BJ (cell line): ENCODE results near the gene SCN1B. TPM values are rescaled to one million over a fixed set of nuclear protein-coding genes. Genes with fewer than 3 reads are reported as not detected.
"Not testable (repeated sequence)": the region's sequence is repeated elsewhere in the genome, so short reads cannot be mapped to it uniquely, and the experiment has no call there.

Experiments used
- CTCF ChIA-PET: fragments of 350-600 bp; formaldehyde crosslinking; extraction: SDS; loops from one replicate; lab custom pipeline; 2021; ENCODE audit warnings: antibody characterized with exemption, inconsistent platforms; lab: Yijun Ruan, JAX
- POLR2A ChIA-PET: fragments of 300-600 bp; sonication (Branson Sonifier 250); formaldehyde crosslinking; extraction: SDS; loops from one replicate; lab custom pipeline; 2021; ENCODE audit warnings: antibody characterized with exemption; lab: Charles Lee
- DNase-seq: peaks from one replicate; pipeline ENCODE4 v3.0.0-alpha.2; 2011; ENCODE audit warnings: low read depth
- H3K27me3 ChIP-seq: 2 replicates; pipeline ENCODE4 v1.6.0; 2011; ENCODE audit warnings: low read length; ENCODE audit not compliant: control insufficient read depth, insufficient read depth
- H3K36me3 ChIP-seq: 2 replicates; pipeline ENCODE4 v1.5.1; 2011; ENCODE audit warnings: low read length; ENCODE audit not compliant: control insufficient read depth, insufficient read depth
- H3K4me3 ChIP-seq: 2 replicates; pipeline ENCODE4 v1.5.1; 2011; ENCODE audit warnings: low read depth, mild to moderate bottlenecking, control low read depth, low read length
- CTCF ChIP-seq: IDR thresholded peaks from 2 replicates; pipeline ENCODE4 v1.5.1; 2011; ENCODE audit warnings: low read depth, mild to moderate bottlenecking, control low read depth, inconsistent platforms, low read length, moderate library complexity; ENCODE audit not compliant: insufficient read depth
- polyA plus RNA-seq: library from polyadenylated mRNA; depleted of rRNA; stranded (reverse); fragments of >200 nt; gene quantifications from 2 replicates; pipeline ENCODE4 v1.2.3, GENCODE V29; 2011

SCN1B gene
- polyA plus RNA-seq, 1 experiment: 9.5 TPM

- DNase-seq: no peak
- ChIA-PET CTCF (interaction anchor here (5.6 kb wide), 1 partner anchor 18 kb away, joined by 24 read pairs; no protein-coding TSS in a partner anchor), POLR2A (no interaction called here)
- H3K4me3 ChIP-seq: no peak overlapping the region
- no peak for TF ChIP-seq CTCF
- H3K27me3 ChIP-seq: no peaks in the 10 kb centered on the region
- H3K36me3 ChIP-seq: no peaks in the 10 kb centered on the region
Measured at GRCh38 chr19:35049456-35049855, 19.2 kb downstream of the SCN1B start.

GRCh38 chr19:35050662-35051061 lies 20.4 kb downstream of the SCN1B start:
- H3K4me3 ChIP-seq, POLR2A ChIA-PET, H3K36me3 ChIP-seq, H3K27me3 ChIP-seq, DNase-seq: not testable (repeated sequence)
- CTCF ChIA-PET: interaction anchor here (1.2 to 5.6 kb wide), 2 partner anchors 17 to 40 kb away, joined by 5 to 24 read pairs; no protein-coding TSS in a partner anchor

- H3K36me3 ChIP-seq, POLR2A ChIA-PET, CTCF ChIA-PET, DNase-seq, H3K4me3 ChIP-seq, H3K27me3 ChIP-seq: not testable (repeated sequence)
Measured at GRCh38 chr19:35051268-35051667, 21.0 kb downstream of the SCN1B start.

- ChIA-PET CTCF (no interaction called here), POLR2A (no interaction called here)
- DNase-seq: no peak
- Histone ChIP-seq H3K36me3 (no peaks in the 10 kb centered on the region), H3K4me3 (no peak overlapping the region), H3K27me3 (peaks cover 8% of the 10 kb centered on the region)
- no peak for TF ChIP-seq CTCF
Measured at GRCh38 chr19:35051796-35052195, 21.5 kb downstream of the SCN1B start.

GRCh38 chr19:35052599-35053190 lies 22.4 kb downstream of the SCN1B start:
- H3K4me3 ChIP-seq: no peak overlapping the region
- no peaks in the 10 kb centered on the region for H3K36me3 ChIP-seq
- H3K27me3 ChIP-seq: peaks cover 8% of the 10 kb centered on the region
- ChIA-PET POLR2A (no interaction called here), CTCF (interaction anchor here (0.7 to 4.4 kb wide), 3 partner anchors 8 to 441 kb away, joined by 5 to 36 read pairs (median 6); no protein-coding TSS in a partner anchor)
- DNase-seq: no peak
- no peak for TF ChIP-seq CTCF

- no peak for DNase-seq
- CTCF ChIA-PET: interaction anchor here (1.2 to 4.4 kb wide), 3 partner anchors 9 to 13 kb away, joined by 3 to 36 read pairs (median 6); no protein-coding TSS in a partner anchor
- Histone ChIP-seq H3K4me3 (no peak overlapping the region), H3K27me3 (peaks cover 8% of the 10 kb centered on the region), H3K36me3 (no peaks in the 10 kb centered on the region)
- no peak for TF ChIP-seq CTCF
- POLR2A ChIA-PET: no interaction called here
Measured at GRCh38 chr19:35053667-35054293, 23.5 kb downstream of the SCN1B start.
